ENCODE data around the gene PALMD. TPM values are rescaled to one million over a fixed set of nuclear protein-coding genes. Genes with fewer than 3 reads are reported as not detected.

The PALMD gene
- total RNA-seq, 1 donor from 2014 or later = 1.3 TPM

GRCh38 chr1:99728494-99729235, 82.8 kb downstream of the PALMD start:
- H3K27me3 ChIP-seq (ENCODE audit: control insufficient read depth, insufficient read depth, low read length) = no peaks in the 10 kb centered on the region
- H3K36me3 ChIP-seq (ENCODE audit: control insufficient read depth, insufficient read depth, low read length) = peaks cover 2% of the 10 kb centered on the region
- FAIRE-seq = no peak
- peak; percentile 31 for TF ChIP-seq CTCF (IDR thresholded peaks at IDR 0.05; ENCODE audit: insufficient read depth, low read length, severe bottlenecking)
- no peak overlapping the region for H3K4me3 ChIP-seq (ENCODE audit: low read depth, low read length)
- DNase-seq (ENCODE audit: low read depth) = peak; percentile 49

- peak; percentile 29 for DNase-seq (ENCODE audit: low read depth)
- no peak for TF ChIP-seq CTCF (IDR thresholded peaks at IDR 0.05; ENCODE audit: insufficient read depth, low read length, severe bottlenecking)
- Histone ChIP-seq H3K4me3 (ENCODE audit: low read depth, low read length) (no peak overlapping the region), H3K36me3 (ENCODE audit: control insufficient read depth, insufficient read depth, low read length) (no peaks in the 10 kb centered on the region), H3K27me3 (ENCODE audit: control insufficient read depth, insufficient read depth, low read length) (no peaks in the 10 kb centered on the region)
- no peak for FAIRE-seq
Observed at GRCh38 chr1:99731384-99731783, 85.5 kb downstream of the PALMD start.

- H3K36me3 ChIP-seq (ENCODE audit: control insufficient read depth, insufficient read depth, low read length) = peaks cover 1% of the 10 kb centered on the region
- DNase-seq (ENCODE audit: low read depth) (no peak), FAIRE-seq (no peak)
- H3K4me3 ChIP-seq (ENCODE audit: low read depth, low read length) = no peak overlapping the region
- no peak for TF ChIP-seq CTCF (IDR thresholded peaks at IDR 0.05; ENCODE audit: insufficient read depth, low read length, severe bottlenecking)
- no peaks in the 10 kb centered on the region for H3K27me3 ChIP-seq (ENCODE audit: control insufficient read depth, insufficient read depth, low read length)
Observed at GRCh38 chr1:99735852-99736251, 89.9 kb downstream of the PALMD start.

GRCh38 chr1:99737016-99737415, 91.1 kb downstream of the PALMD start:
- DNase-seq (ENCODE audit: low read depth) (peak; percentile 51), FAIRE-seq (no peak)
- Histone ChIP-seq H3K4me3 (ENCODE audit: low read depth, low read length) (no peak overlapping the region), H3K36me3 (ENCODE audit: control insufficient read depth, insufficient read depth, low read length) (peaks cover 1% of the 10 kb centered on the region), H3K27me3 (ENCODE audit: control insufficient read depth, insufficient read depth, low read length) (no peaks in the 10 kb centered on the region)
- peak; percentile 45 for TF ChIP-seq CTCF (IDR thresholded peaks at IDR 0.05; ENCODE audit: insufficient read depth, low read length, severe bottlenecking)

- no peak overlapping the region for H3K4me3 ChIP-seq (ENCODE audit: low read depth, low read length)
- no peak for FAIRE-seq
- H3K36me3 ChIP-seq (ENCODE audit: control insufficient read depth, insufficient read depth, low read length) = peaks cover 1% of the 10 kb centered on the region
- no peaks in the 10 kb centered on the region for H3K27me3 ChIP-seq (ENCODE audit: control insufficient read depth, insufficient read depth, low read length)
- no peak for DNase-seq (ENCODE audit: low read depth)
- TF ChIP-seq CTCF (IDR thresholded peaks at IDR 0.05; ENCODE audit: insufficient read depth, low read length, severe bottlenecking) = no peak
Observed at GRCh38 chr1:99738858-99739465, 93.0 kb downstream of the PALMD start.

All from bronchial epithelial cell (primary cell).